ENCODE data around the gene CLCN2. TPM values are rescaled to one million over a fixed set of nuclear protein-coding genes. Genes with fewer than 3 reads are reported as not detected.
A peak's percentile ranks its signal among the peaks of the same experiment; 100 is the strongest.

The CLCN2 gene
- total and polyA plus RNA-seq, 2 of the 4 experiments (the other 2 are of a cell fraction): 2.9 to 5.8 TPM

GRCh38 chr3:184332370-184333090 is 28.9 kb downstream of the CLCN2 start (continued):
- no peak; the same call in 1 of the 2 replicates for TF ChIP-seq RAD21 (IDR thresholded peaks at IDR 0.05; ENCODE audit: low read length)
- no peak for TF ChIP-seq RFX5 (IDR thresholded peaks at IDR 0.05; ENCODE audit: low read depth, low read length)

GRCh38 chr3:184328516-184328915 is 32.9 kb downstream of the CLCN2 start:
- no peak overlapping the region for H3K27ac ChIP-seq (ENCODE audit: insufficient read depth, low read length)
- no peak overlapping the region for H3K18ac ChIP-seq (ENCODE audit: low read depth, low read length)
- DNase-seq: no peak
- 67% methylated on average over 3 of the region's 3 CpGs; no CpG with 5 or more reads in 1 of the 2 experiments for WGBS, 2 experiments (ENCODE audit: extremely low coverage in 2 of 2, insufficient read length in 1 of 2)
- ChIA-PET CTCF (no interaction called here), POLR2A (ENCODE audit: unreplicated experiment) (interaction anchor here (0.7 kb wide), 1 partner anchor 9 kb away, joined by 3 read pairs; no protein-coding TSS in a partner anchor)
- H3K36me3 ChIP-seq (ENCODE audit: control insufficient read depth, insufficient read depth, low read length): peaks cover 85% of the 10 kb centered on the region
- in situ Hi-C loops (cut with MboI; ENCODE audit: low sequenced_read_pairs) (no loop called here), dilution Hi-C loops (cut with HindIII; ENCODE audit: low sequenced_read_pairs, unreplicated experiment) (no loop called here), intact Hi-C loops (cut with micrococcal nuclease) (no loop called here)
- no peak overlapping the region for H2BK15ac ChIP-seq (ENCODE audit: low read depth, low read length)
- no peak overlapping the region for H3K23ac ChIP-seq (ENCODE audit: low read depth, low read length)
- no peak overlapping the region for H4K91ac ChIP-seq (ENCODE audit: insufficient read depth, low read depth, low read length)
- no peak overlapping the region for H2BK120ac ChIP-seq (ENCODE audit: low read depth, low read length)
- no peak overlapping the region for H3K9ac ChIP-seq (ENCODE audit: low read depth, low read length)
- H2BK5ac ChIP-seq (ENCODE audit: low read depth, low read length, poor library complexity, severe bottlenecking): no peak overlapping the region
- H3K14ac ChIP-seq (replicated peaks; ENCODE audit: low read depth, low read length): no peak overlapping the region
- no peak overlapping the region for H2AK5ac ChIP-seq (ENCODE audit: low read depth, low read length)
- ATAC-seq (ENCODE audit: low read depth): no peak
- no peaks in the 10 kb centered on the region for H3K9me3 ChIP-seq (ENCODE audit: control insufficient read depth, insufficient read depth, low read length)
- peak overlapping the region; percentile 52 for H2AK9ac ChIP-seq (replicated peaks; ENCODE audit: low read depth, low read length, poor library complexity)
- H3K79me1 ChIP-seq (ENCODE audit: low read depth in 1 of 2, low read length in 2 of 2): peaks cover 29 to 77% of the 10 kb centered on the region in 2 experiments
- no peak overlapping the region for H4K5ac ChIP-seq (ENCODE audit: low read depth, low read length)
- no peak overlapping the region for H3K56ac ChIP-seq (ENCODE audit: extremely low read depth, insufficient read depth, low read length)
- no peaks in the 10 kb centered on the region for H3K27me3 ChIP-seq (ENCODE audit: control insufficient read depth, insufficient read depth, low read length)
- no peak overlapping the region for H4K8ac ChIP-seq (ENCODE audit: low read depth in 2 of 2, low read length in 2 of 2)
- peaks cover 31% of the 10 kb centered on the region for H3K9me1 ChIP-seq (ENCODE audit: insufficient read depth, low read length)
- no peak overlapping the region for H3K4me3 ChIP-seq (ENCODE audit: insufficient read depth, low read depth, low read length)
- no peak overlapping the region for H3K4ac ChIP-seq (ENCODE audit: low read depth, low read length)
- H2AFZ ChIP-seq (replicated peaks; ENCODE audit: low read length, poor library complexity): no peak overlapping the region
- H3K4me2 ChIP-seq (ENCODE audit: low read depth, low read length): no peak overlapping the region
- peaks cover 65% of the 10 kb centered on the region for H4K20me1 ChIP-seq (ENCODE audit: insufficient read depth, low read length)
- no TSS peak for BruUV-seq (replicated peaks)
- peaks cover 13% of the 10 kb centered on the region for H3K4me1 ChIP-seq (ENCODE audit: control insufficient read depth, insufficient read depth, low read length)
- no peak overlapping the region for H2BK20ac ChIP-seq (ENCODE audit: low read depth, low read length)
- no peak for TF ChIP-seq CHD1 (IDR thresholded peaks at IDR 0.05; ENCODE audit: low read depth, low read length)
- no peak for TF ChIP-seq RCOR1 (IDR thresholded peaks at IDR 0.05; ENCODE audit: insufficient replicate concordance, low read length)
- no peak for TF ChIP-seq MAZ (IDR thresholded peaks at IDR 0.05; ENCODE audit: borderline replicate concordance, low read depth, low read length)
- TF ChIP-seq CEBPB (IDR thresholded peaks at IDR 0.05; ENCODE audit: low read depth, low read length): no peak
- TF ChIP-seq, protein P1, sequence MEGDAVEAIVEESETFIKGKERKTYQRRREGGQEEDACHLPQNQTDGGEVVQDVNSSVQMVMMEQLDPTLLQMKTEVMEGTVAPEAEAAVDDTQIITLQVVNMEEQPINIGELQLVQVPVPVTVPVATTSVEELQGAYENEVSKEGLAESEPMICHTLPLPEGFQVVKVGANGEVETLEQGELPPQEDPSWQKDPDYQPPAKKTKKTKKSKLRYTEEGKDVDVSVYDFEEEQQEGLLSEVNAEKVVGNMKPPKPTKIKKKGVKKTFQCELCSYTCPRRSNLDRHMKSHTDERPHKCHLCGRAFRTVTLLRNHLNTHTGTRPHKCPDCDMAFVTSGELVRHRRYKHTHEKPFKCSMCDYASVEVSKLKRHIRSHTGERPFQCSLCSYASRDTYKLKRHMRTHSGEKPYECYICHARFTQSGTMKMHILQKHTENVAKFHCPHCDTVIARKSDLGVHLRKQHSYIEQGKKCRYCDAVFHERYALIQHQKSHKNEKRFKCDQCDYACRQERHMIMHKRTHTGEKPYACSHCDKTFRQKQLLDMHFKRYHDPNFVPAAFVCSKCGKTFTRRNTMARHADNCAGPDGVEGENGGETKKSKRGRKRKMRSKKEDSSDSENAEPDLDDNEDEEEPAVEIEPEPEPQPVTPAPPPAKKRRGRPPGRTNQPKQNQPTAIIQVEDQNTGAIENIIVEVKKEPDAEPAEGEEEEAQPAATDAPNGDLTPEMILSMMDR (conservative IDR thresholded peaks at IDR 0.05; ENCODE audit: low read depth, low read length): no peak
- TF ChIP-seq MXI1 (IDR thresholded peaks at IDR 0.05; ENCODE audit: borderline replicate concordance, low read depth, low read length): no peak
- no peak for TF ChIP-seq SMC3 (IDR thresholded peaks at IDR 0.05; ENCODE audit: low read depth, low read length)
- TF ChIP-seq NFE2L2 (IDR thresholded peaks at IDR 0.05; ENCODE audit: low read depth, low read length): no peak
- no peak for TF ChIP-seq POLR2A (IDR thresholded peaks at IDR 0.05; ENCODE audit: low read depth, low read length)
- TF ChIP-seq BHLHE40 (IDR thresholded peaks at IDR 0.05; ENCODE audit: low read depth, low read length): no peak
- TF ChIP-seq USF2 (IDR thresholded peaks at IDR 0.05; ENCODE audit: low read depth, low read length): no peak
- no peak for TF ChIP-seq RAD21 (IDR thresholded peaks at IDR 0.05; ENCODE audit: low read length)
- no peak for TF ChIP-seq FOS (IDR thresholded peaks at IDR 0.05; ENCODE audit: low read depth, low read length)
- TF ChIP-seq RFX5 (IDR thresholded peaks at IDR 0.05; ENCODE audit: low read depth, low read length): no peak

Data from IMR-90 (cell line).